ENCODE data around the gene ZNF800.

Gene ZNF800

GRCh38 chr7:127377425-127377824 is 15.1 kb downstream of the ZNF800 start:
- Mint-ChIP-seq H3K4me3 (no peak overlapping the region), H3K4me1 (peaks cover 40% of the 10 kb centered on the region), H3K9me3 (no peaks in the 10 kb centered on the region), H3K36me3 (peaks cover 48% of the 10 kb centered on the region), H3K27ac (no peak overlapping the region), H3K27me3 (no peaks in the 10 kb centered on the region)
- no peak for ATAC-seq

- H3K27me3 Mint-ChIP-seq, result no peaks in the 10 kb centered on the region
- peaks cover 34% of the 10 kb centered on the region for H3K36me3 Mint-ChIP-seq
- no peak for ATAC-seq
- H3K4me1 Mint-ChIP-seq, result peaks cover 29% of the 10 kb centered on the region
- H3K9me3 Mint-ChIP-seq, result no peaks in the 10 kb centered on the region
- no peak overlapping the region for H3K4me3 Mint-ChIP-seq
- no peak overlapping the region for H3K27ac Mint-ChIP-seq
Measured at GRCh38 chr7:127375631-127376030, 16.9 kb downstream of the ZNF800 start.

GRCh38 chr7:127367679-127368078 is 24.8 kb downstream of the ZNF800 start:
- H3K4me3 Mint-ChIP-seq, result no peak overlapping the region
- H3K27me3 Mint-ChIP-seq, result no peaks in the 10 kb centered on the region
- peaks cover 7% of the 10 kb centered on the region for H3K4me1 Mint-ChIP-seq
- no peak overlapping the region for H3K27ac Mint-ChIP-seq
- H3K9me3 Mint-ChIP-seq, result no peaks in the 10 kb centered on the region
- ATAC-seq, result no peak
- peaks cover 22% of the 10 kb centered on the region for H3K36me3 Mint-ChIP-seq

- H3K4me3 Mint-ChIP-seq, result no peak overlapping the region
- H3K9me3 Mint-ChIP-seq, result no peaks in the 10 kb centered on the region
- ATAC-seq, result no peak
- H3K4me1 Mint-ChIP-seq, result peaks cover 7% of the 10 kb centered on the region
- H3K27me3 Mint-ChIP-seq, result no peaks in the 10 kb centered on the region
- H3K36me3 Mint-ChIP-seq, result peaks cover 22% of the 10 kb centered on the region
- no peak overlapping the region for H3K27ac Mint-ChIP-seq
Measured at GRCh38 chr7:127366680-127367079, 25.8 kb downstream of the ZNF800 start.

GRCh38 chr7:127365957-127366315 is 26.6 kb downstream of the ZNF800 start:
- H3K9me3 Mint-ChIP-seq, result no peaks in the 10 kb centered on the region
- peaks cover 22% of the 10 kb centered on the region for H3K36me3 Mint-ChIP-seq
- H3K27ac Mint-ChIP-seq, result no peak overlapping the region
- no peak for ATAC-seq
- no peak overlapping the region for H3K4me3 Mint-ChIP-seq
- H3K27me3 Mint-ChIP-seq, result no peaks in the 10 kb centered on the region
- peaks cover 7% of the 10 kb centered on the region for H3K4me1 Mint-ChIP-seq

GRCh38 chr7:127365164-127365956 is 27.1 kb downstream of the ZNF800 start:
- peaks cover 7% of the 10 kb centered on the region for H3K4me1 Mint-ChIP-seq
- H3K4me3 Mint-ChIP-seq, result no peak overlapping the region
- H3K27ac Mint-ChIP-seq, result no peak overlapping the region
- peaks cover 22% of the 10 kb centered on the region for H3K36me3 Mint-ChIP-seq
- H3K9me3 Mint-ChIP-seq, result no peaks in the 10 kb centered on the region
- no peaks in the 10 kb centered on the region for H3K27me3 Mint-ChIP-seq
- ATAC-seq, result no peak

- H3K4me1 Mint-ChIP-seq, result peaks cover 8% of the 10 kb centered on the region
- H3K27me3 Mint-ChIP-seq, result no peaks in the 10 kb centered on the region
- no peaks in the 10 kb centered on the region for H3K9me3 Mint-ChIP-seq
- no peak overlapping the region for H3K4me3 Mint-ChIP-seq
- H3K27ac Mint-ChIP-seq, result no peak overlapping the region
- H3K36me3 Mint-ChIP-seq, result peaks cover 16% of the 10 kb centered on the region
- no peak for ATAC-seq
Measured at GRCh38 chr7:127362364-127363027, 30.0 kb downstream of the ZNF800 start.

GRCh38 chr7:127361736-127362135 is 30.8 kb downstream of the ZNF800 start:
- H3K27me3 Mint-ChIP-seq, result no peaks in the 10 kb centered on the region
- H3K4me3 Mint-ChIP-seq, result no peak overlapping the region
- H3K36me3 Mint-ChIP-seq, result peaks cover 13% of the 10 kb centered on the region
- H3K27ac Mint-ChIP-seq, result no peak overlapping the region
- H3K9me3 Mint-ChIP-seq, result no peaks in the 10 kb centered on the region
- no peak for ATAC-seq
- peaks cover 8% of the 10 kb centered on the region for H3K4me1 Mint-ChIP-seq

- Mint-ChIP-seq H3K27me3 (no peaks in the 10 kb centered on the region), H3K9me3 (no peaks in the 10 kb centered on the region), H3K27ac (no peak overlapping the region), H3K4me1 (peaks cover 8% of the 10 kb centered on the region), H3K36me3 (peaks cover 24% of the 10 kb centered on the region), H3K4me3 (no peak overlapping the region)
- no peak for ATAC-seq
Measured at GRCh38 chr7:127359011-127359410, 33.5 kb downstream of the ZNF800 start.

GRCh38 chr7:127353897-127354296 is 38.6 kb downstream of the ZNF800 start:
- Mint-ChIP-seq H3K36me3 (peaks cover 24% of the 10 kb centered on the region), H3K9me3 (no peaks in the 10 kb centered on the region), H3K4me3 (no peak overlapping the region), H3K27ac (no peak overlapping the region), H3K4me1 (peaks cover 8% of the 10 kb centered on the region), H3K27me3 (no peaks in the 10 kb centered on the region)
- ATAC-seq, result no peak

- ATAC-seq, result no peak
- no peak overlapping the region for H3K27ac Mint-ChIP-seq
- H3K4me1 Mint-ChIP-seq, result peaks cover 9% of the 10 kb centered on the region
- H3K9me3 Mint-ChIP-seq, result no peaks in the 10 kb centered on the region
- H3K27me3 Mint-ChIP-seq, result peaks cover 12% of the 10 kb centered on the region
- no peak overlapping the region for H3K4me3 Mint-ChIP-seq
- H3K36me3 Mint-ChIP-seq, result peaks cover 12% of the 10 kb centered on the region
Measured at GRCh38 chr7:127350586-127350985, 41.9 kb downstream of the ZNF800 start.

- no peak for ATAC-seq
- H3K9me3 Mint-ChIP-seq, result no peaks in the 10 kb centered on the region
- H3K27ac Mint-ChIP-seq, result no peak overlapping the region
- no peak overlapping the region for H3K4me3 Mint-ChIP-seq
- peaks cover 9% of the 10 kb centered on the region for H3K4me1 Mint-ChIP-seq
- H3K36me3 Mint-ChIP-seq, result peaks cover 5% of the 10 kb centered on the region
- H3K27me3 Mint-ChIP-seq, result peaks cover 19% of the 10 kb centered on the region
Measured at GRCh38 chr7:127349881-127350280, 42.6 kb downstream of the ZNF800 start.

GRCh38 chr7:127348247-127348631 is 44.3 kb downstream of the ZNF800 start:
- peak overlapping the region; percentile 39 for H3K4me3 Mint-ChIP-seq

GRCh38 chr7:127347567-127348246 is 44.8 kb downstream of the ZNF800 start:
- peaks cover 5% of the 10 kb centered on the region for H3K36me3 Mint-ChIP-seq
- peaks cover 9% of the 10 kb centered on the region for H3K4me1 Mint-ChIP-seq
- H3K27me3 Mint-ChIP-seq, result peaks cover 19% of the 10 kb centered on the region
- H3K27ac Mint-ChIP-seq, result no peak overlapping the region
- peak overlapping the region; percentile 71 for H3K4me3 Mint-ChIP-seq
- ATAC-seq, result peak; percentile 96
- no peaks in the 10 kb centered on the region for H3K9me3 Mint-ChIP-seq

More at GRCh38 chr7:127348247-127348631, 44.3 kb downstream of the ZNF800 start:
- no peak for ATAC-seq
- H3K4me1 Mint-ChIP-seq, result peaks cover 9% of the 10 kb centered on the region
- H3K9me3 Mint-ChIP-seq, result no peaks in the 10 kb centered on the region
- peaks cover 5% of the 10 kb centered on the region for H3K36me3 Mint-ChIP-seq
- H3K27ac Mint-ChIP-seq, result no peak overlapping the region
- H3K27me3 Mint-ChIP-seq, result peaks cover 19% of the 10 kb centered on the region

- Mint-ChIP-seq H3K36me3 (peaks cover 5% of the 10 kb centered on the region), H3K4me3 (peak overlapping the region; percentile 55), H3K27me3 (peaks cover 19% of the 10 kb centered on the region), H3K9me3 (peaks cover 3% of the 10 kb centered on the region), H3K4me1 (peaks cover 9% of the 10 kb centered on the region), H3K27ac (no peak overlapping the region)
- no peak for ATAC-seq
Measured at GRCh38 chr7:127346575-127347256, 45.8 kb downstream of the ZNF800 start.

Measured in stimulated activated memory B cell treated with anti-CD40 and anti-IgM and Interleukin-4, amounts not matched to agents 10 μg/mL and 1 μg/mL and 100 μg/mL, for 72 hours (primary cell).